GM19239 (cell line): Measurements from ENCODE around the gene NUP93.
"Not testable (repeated sequence)": the region's sequence is repeated elsewhere in the genome, so short reads cannot be mapped to it uniquely, and the experiment has no call there.

Experiments used
- DNase-seq: peaks from one replicate; pipeline ENCODE4 v3.0.0; 2011; ENCODE audit warnings: low spot score; ENCODE audit not compliant: insufficient read length
- FAIRE-seq: peaks from 2 replicates; lab custom pipeline; 2011; peaks lifted over from hg19 to GRCh38; lab: Jason Lieb, UNC

NUP93 gene

DNA sequence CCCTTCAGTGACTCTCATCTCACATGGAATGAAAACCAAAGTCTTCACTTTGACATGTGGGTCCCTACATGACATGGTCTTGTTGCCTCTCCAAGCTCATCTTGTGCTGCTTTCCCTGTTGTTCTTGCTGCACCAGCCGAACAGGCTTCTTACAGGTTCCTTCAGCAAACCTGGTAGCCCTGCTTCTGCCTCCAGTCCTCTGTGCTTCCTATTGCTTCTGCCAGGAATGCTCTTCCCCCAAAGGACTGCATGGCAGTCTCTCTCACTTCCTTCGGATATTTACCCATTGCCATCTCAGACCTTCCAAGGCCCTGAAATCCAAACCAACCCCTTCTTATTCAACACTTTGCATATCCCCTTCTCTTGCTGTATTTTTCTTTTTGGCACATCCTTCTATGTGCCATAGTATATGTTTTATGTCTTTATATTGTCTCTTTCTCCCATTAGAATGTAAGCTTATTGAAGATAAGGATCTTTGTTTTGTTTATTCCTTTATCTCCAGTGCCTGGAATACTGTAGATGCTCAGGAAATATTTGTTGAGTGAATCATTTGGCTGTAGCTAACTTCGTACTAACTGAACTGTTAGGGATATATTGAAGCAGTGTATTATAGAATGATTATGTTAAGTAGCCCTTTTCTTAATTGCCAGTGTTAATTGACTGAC is 77.2 kb downstream of the NUP93 start:
- DNase-seq = no peak
- FAIRE-seq = no peak

DNA sequence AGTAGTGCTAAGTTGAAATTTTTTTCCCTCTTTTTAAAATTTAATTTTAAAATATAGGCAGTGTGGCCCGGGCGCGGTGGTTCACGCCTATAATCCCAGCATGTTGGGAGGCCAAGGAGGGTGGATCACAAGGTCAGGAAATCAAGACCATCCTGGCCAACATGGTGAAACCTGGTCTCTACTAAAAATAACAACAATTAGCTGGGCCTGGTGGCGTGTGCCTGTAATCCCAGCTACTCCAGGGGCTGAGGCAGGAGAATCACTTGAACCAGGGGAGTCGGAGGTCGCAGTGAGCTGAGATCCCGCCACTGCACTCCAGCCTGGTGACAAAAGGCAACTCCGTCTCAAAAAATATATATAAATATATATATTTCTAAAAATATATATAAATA is 77.7 kb downstream of the NUP93 start:
- not testable (repeated sequence) for FAIRE-seq, DNase-seq

DNA sequence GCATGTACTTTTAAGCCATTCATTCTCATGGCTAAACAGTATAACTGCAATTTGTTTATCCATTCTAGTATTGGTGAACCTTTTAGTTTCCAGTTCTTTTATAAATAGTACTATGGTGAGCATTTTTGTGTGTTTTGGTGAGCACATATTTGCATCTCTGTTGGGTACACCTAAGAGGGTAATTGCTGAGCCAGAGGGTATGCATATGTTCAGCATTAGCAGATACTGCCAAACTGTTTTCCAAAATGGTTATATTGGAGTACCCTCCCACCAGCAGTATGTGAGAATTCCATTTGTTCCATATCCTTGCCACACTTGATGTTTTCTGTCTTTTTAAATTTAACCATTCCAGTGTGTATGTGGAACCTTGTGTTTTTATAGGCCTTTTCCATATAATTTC is 81.0 kb downstream of the NUP93 start:
- no peak for FAIRE-seq

DNA sequence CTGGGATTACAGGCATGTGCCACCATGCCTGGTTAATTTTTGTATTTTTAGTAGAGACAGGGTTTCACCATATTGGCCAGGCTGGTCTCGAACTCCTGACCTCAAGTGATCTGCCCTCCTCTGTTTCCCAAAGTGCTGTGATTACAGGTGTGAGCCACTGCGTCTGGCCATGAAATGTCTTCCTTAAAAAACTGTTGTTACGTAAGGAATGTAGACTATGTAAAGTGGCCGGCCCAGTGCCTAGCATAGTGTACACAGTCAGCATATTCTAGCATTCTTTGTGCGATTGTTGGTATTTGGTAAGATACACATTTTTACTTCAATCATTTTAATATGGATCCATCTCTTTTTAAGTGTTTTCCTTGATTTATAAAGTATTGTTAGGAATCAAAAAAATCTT is 81.7 kb downstream of the NUP93 start:
- not testable (repeated sequence) for DNase-seq, FAIRE-seq

More for the DNA sequence above, 81.0 kb downstream of the NUP93 start:
- no peak for DNase-seq

DNA sequence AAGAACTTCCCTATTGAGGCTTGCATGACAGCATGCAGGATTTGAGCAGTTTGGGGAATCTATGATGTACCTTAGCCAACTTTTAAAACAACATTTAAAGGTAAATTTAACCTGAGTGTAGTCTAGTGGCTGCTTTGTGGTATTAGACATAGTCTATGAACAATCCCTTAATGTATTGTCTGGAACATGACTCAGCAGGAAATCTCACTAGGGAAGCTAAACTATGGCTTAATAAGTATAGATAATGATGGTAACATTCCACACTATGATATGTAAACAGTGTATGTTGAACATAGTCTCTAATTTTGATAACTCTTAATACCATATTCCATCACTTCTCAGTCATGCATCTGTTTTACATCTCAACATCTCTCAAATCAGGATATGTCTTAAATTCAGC is 83.0 kb downstream of the NUP93 start:
- FAIRE-seq (no peak), DNase-seq (no peak)

DNA sequence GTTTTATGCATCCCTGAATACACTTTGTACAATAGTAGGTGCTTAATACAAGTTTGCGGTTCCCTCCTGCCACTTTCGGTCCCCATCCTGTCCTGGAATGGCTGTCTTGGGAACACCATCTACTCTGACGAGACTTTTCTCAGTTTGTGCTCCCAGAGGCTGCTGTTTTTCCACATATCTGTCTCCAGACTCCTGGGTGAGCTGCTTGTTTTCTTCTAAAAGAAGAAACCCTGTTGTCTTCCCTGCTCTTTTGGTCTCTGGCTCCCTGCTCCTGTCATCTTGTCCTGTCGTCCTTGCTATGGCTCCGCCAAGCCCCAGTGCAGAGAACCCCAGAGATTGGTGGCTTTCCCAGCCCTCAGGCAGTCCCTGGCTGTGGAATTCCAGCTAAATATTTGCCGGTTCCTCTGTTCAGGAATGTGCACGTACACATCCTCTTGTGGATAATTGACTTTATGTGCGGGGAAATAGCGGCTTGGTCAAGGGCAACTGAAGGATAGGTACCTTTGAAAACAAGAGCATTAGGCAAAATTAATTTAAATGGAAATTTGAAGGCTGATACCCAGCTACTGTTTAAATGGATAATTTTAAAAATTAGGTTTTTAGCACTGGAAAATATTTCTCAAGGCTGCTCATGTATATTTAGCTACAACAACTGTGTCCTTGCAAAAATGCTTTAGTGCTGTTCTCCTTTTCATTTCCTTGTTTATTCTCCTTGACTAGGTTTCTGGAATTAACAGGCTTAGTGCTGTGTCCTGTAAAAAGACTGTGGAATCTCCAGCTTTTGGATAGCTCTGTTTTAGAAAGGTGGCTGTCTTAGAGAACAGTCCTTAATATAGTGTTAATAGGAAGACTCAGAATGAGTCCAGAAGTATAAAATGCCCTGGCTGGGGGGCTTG is 84.9 kb downstream of the NUP93 start:
- DNase-seq (no peak), FAIRE-seq (no peak)

DNA sequence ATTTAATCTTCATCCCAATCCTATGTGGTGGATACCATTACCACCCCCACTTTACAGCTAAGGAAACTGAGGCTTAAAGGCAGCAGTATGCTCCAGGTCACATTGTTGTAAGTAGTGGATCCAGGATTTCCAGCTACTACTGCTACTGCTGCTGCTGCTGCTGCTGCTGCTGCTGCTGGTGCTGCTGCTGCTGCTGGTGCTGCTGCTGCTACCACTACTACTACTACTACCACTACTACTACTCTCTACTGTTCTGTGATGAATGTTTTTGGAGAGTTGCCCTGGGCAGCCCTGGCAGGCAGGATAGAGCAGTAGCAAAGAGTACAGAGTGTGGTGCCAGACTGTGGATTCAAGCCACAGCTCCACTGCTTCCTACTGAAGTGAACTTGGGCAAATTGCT is 85.8 kb downstream of the NUP93 start:
- DNase-seq (no peak), FAIRE-seq (no peak)

DNA sequence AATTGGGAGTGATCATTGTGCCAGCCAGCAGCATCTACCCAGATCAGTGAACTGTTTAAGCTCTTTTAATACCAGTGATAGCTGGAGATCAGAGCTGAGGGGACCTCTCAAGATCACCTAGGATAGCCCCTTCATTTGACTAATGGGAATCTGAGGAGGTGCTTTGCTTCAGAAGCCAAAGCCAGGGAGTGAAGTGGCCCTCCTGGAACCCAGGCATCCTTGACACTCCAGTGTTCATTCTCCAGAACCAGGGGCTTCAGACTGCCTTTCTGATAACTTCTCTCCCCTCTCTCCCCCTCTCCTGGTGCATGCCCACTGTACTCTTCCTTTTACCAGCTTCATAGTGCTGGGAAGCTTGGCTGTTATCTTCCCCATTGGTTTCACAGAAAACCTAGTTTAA is 87.1 kb downstream of the NUP93 start:
- FAIRE-seq (no peak), DNase-seq (no peak)

DNA sequence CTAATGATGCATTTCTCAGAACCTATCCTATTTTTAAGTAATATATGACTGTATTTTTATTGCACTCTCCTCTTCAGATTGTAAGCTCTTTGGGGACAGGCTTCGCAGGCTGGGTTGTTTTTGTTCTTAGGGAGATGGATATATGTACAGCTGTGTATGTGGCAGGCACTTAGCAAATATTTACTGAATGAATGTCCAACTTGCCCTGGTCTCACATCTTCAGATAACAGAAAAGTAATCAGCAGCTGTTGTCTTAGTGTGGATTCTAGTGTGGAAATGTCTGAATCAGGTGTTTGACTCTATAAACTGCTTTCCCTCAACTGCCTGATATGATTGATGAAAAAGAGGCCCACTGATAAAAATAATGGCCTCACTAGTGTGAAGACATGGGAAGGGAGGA is 88.0 kb downstream of the NUP93 start:
- FAIRE-seq = no peak
- no peak for DNase-seq

DNA sequence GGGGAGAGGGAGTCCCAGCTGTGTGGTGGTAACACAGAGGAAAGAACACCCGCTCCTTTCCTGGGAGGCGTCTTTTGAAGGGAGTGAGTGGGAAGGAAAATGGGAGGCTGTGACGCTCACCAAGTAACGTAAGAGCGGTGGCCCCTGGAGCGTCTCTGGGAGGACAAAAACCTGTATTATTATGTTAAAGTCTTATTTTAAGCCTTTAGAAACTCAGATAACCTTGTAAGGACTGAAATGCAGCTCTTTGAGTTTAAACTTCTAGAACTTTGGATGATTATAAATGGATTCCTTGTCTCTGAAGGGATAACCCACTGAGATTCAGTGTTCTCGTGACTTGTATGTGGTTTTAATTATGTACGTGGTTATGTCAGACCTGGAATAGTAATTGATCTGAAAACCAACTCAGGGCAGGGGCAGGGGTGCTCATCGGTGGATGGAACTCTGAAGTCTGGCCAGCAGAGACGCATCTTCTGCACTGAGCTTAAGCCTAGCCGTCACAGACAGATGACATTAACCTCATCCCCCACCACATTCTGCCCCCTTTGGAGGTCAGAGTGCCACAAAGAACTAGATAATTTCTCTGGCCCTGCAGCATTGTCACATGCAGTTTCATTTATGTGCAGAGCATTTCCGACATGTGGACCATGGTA is 93.3 kb downstream of the NUP93 start:
- no peak for DNase-seq
- FAIRE-seq = no peak

DNA sequence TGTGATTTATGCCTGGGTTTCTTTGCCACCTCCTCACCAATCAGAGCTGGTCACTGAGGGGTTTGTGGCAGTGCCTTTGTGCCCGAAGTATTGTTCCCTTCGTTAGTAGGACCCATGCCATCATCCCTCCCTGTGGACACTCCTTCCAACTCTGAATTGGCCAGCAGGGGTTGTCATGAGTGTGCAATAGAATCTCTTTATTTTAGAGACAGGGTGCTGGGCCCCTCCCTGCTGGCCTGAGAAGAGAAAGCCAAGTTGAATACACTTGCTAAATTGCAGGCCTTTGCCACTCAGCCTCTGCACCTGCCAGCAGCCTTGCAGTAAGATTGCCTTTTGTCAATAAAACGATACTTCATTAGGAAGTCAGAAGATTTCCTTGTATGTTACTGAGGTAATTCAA is 94.4 kb downstream of the NUP93 start:
- no peak for FAIRE-seq

DNA sequence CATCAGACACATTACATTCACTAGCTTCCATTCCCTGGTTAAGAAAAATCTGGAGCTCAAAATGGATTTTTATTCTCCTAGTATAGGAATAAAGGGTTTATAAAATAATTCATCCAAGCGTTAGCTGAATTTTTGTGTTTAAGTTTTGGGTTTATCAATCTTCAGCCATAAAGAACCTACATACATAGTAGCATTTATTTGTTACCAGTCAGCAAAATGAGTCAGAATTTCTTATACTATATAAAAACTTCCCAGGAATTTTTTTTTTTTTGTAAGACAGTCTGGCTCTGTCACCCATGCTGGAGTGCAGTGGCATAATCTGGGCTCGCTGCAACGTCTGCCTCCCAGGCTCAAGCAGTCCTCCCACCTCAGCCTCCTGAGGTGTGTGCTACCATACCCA is 94.9 kb downstream of the NUP93 start:
- DNase-seq (no peak), FAIRE-seq (no peak)

More for the DNA sequence above, 94.4 kb downstream of the NUP93 start:
- DNase-seq = no peak

DNA sequence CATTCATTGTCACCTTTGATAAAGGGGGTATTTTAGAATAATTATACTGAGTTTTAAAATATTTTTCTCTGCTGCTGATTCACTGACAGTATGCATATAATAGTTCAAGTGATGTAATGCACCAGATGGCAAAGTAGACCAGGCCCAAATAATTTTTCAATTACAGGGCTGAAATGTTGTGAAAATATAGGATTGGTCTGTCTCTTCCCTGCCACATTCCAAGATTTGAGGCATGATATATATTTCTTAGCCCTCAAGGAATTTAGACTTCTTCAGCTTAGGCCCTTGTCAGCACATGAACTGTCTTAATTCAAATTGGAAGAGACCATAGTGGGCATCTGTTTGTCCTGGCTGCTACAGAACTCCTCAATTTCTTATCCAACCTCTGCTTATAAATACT is 95.9 kb downstream of the NUP93 start:
- FAIRE-seq (no peak), DNase-seq (no peak)

DNA sequence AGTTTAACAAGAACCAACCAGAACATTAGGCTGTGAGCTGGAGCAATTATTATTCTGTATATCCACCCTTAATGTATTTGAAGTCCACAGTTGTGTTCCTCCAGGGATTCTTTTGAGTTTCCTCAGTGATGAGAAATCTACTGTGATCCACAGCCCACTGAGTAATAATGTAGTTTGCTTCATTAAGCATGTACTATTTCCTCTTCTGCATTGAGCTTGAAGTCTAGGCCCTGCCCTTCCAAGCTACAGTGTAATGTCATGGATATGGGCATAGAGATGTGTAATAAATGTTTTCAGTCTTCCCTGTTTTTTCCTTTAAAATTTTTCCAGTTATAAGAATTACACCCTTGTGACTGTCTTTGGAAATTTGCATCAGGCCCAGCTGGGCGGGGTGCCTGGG is 98.7 kb downstream of the NUP93 start:
- no peak for DNase-seq
- no peak for FAIRE-seq

DNA sequence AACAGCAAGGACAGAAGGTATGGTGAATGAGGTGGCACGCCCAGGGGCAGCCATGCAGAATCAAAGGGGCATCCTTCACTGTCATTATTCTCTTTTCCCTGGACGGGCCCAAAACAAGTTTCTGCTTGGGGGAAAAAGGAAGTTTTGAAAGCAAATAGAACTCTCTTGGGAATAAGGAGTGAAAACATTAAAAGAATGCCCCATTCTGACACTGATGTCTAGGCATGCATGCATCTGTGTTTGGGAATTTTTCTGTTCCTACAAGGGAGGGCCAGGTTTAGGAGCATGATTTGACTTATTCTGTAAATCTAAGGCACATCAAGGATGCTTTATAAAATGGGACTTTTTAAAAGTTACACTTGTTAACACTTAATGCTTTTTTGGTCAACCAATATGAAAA is 100.7 kb downstream of the NUP93 start:
- DNase-seq (no peak), FAIRE-seq (no peak)

DNA sequence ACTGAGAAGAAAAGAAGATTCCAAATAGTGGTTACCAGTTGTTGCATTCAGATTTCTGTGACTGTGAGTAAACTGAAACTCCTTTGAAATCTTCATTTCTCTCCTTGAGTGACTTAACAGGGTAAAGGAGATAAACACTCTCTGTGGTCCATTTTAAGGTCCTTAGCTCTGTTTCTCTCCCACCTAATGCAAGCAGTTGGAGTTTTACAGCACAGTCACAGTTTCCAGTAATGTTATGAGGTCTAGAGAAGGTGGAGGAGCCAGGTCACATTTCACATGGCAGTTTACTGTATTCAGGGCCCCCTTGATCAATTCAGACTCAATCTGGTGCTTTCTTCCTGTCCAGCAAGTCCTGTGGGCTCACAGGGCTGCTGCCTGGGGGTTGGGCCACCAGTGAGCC is 102.8 kb downstream of the NUP93 start:
- no peak for FAIRE-seq

DNA sequence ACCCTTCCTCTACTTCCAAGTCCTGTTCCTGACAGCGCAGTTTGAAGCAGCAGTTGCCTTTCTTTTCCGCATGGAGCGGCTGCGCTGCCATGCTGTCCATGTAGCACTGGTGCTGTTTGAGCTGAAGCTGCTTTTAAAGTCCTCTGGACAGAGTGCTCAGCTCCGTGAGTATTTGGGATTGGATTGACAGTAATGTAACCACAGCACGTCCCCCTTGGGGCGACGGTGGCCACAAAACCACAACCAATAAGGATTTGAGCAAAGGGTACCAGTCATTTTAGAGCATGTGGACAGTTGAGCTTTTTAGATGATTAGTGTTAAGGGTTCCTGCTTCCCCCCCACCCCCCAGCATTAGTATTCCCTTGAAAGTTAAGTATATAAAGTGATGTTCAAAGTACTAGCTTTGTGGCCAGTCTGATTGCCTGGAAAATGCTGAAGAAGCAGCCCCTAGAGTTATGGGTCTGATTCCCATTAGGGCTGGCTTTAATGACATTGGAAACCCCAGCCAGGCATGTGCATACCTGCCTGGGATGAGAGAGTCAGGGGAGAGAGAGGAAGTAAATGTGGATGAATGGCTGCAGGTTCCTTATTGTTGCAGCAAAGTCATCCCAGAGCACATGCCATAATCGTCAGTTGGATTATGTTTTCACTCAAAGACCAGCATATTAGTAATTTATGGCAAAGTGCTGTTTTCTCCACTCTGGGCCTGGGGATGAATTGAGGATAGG is 103.5 kb downstream of the NUP93 start:
- FAIRE-seq = no peak

More for the DNA sequence above, 102.8 kb downstream of the NUP93 start:
- DNase-seq = no peak

DNA sequence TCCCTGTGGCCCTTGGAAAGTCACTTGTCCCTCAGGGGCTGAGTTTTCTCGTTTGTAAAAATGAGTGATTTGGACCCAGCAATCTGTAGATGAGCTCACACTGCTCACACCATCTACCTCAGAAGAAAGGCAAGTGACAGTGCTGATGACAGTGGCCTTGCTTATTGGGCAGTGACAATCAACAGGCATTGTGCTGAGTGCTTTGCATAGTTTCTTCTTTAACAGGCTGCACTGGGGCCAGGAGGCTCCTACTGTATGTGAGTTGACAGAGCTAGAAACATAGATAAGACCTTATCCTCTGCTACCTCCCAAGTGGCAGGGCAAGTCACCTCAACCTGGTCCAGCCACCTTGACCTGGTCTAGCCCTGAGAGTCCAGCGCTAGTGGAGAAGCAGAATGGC is 105.4 kb downstream of the NUP93 start:
- FAIRE-seq (no peak), DNase-seq (no peak)

More for the DNA sequence above, 103.5 kb downstream of the NUP93 start:
- DNase-seq = no peak

DNA sequence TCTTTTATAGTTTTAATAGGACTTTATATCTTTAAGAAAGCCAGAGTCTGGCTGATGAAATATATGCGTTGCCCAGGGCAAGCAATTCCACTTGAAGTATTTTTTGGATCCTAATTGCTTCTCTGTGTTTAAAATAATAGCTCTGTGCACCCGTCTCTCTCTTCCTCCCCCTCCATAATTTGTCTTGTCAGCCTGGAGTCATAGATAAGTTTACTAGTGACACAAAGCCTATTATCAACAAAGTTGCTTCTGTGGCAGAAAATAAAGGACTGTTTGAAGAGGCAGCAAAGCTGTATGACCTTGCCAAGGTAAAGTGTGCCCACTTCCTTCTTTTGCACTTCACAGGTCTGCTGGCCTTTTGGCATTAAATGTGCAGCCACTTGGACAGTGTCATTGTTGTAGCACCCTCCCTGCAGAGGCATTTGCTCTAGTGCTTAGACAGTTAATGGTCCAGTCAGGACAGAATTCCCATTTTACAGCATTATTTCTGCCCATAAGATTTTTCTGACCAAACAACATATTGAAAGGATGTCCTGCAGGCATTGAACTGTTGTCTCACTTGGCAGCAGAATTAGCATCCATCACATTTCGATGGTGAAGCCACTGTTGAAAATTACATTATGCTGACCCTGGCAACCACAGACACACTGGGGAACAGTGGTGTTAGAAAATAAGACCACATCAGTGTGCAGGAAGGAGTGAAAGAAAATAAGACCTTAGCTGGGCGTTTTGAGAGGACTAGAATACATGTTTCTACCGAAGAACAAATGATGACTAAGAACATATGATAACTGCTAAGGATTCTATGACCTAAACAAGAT is 106.7 kb downstream of the NUP93 start:
- DNase-seq = no peak
- no peak for FAIRE-seq
